VCaP (cell line): ENCODE results near the gene DDIT3.

Experiments used
- H3K27ac ChIP-seq: fragments of 450-650 bp; 2 replicates; pipeline ENCODE4 v1.5.1; 2017
- CTCF ChIP-seq: fragments of 450-650 bp; conservative IDR thresholded peaks from 2 replicates; pipeline ENCODE4 v1.5.1; 2017; ENCODE audit warnings: mild to moderate bottlenecking, moderate library complexity

The DDIT3 gene

DNA sequence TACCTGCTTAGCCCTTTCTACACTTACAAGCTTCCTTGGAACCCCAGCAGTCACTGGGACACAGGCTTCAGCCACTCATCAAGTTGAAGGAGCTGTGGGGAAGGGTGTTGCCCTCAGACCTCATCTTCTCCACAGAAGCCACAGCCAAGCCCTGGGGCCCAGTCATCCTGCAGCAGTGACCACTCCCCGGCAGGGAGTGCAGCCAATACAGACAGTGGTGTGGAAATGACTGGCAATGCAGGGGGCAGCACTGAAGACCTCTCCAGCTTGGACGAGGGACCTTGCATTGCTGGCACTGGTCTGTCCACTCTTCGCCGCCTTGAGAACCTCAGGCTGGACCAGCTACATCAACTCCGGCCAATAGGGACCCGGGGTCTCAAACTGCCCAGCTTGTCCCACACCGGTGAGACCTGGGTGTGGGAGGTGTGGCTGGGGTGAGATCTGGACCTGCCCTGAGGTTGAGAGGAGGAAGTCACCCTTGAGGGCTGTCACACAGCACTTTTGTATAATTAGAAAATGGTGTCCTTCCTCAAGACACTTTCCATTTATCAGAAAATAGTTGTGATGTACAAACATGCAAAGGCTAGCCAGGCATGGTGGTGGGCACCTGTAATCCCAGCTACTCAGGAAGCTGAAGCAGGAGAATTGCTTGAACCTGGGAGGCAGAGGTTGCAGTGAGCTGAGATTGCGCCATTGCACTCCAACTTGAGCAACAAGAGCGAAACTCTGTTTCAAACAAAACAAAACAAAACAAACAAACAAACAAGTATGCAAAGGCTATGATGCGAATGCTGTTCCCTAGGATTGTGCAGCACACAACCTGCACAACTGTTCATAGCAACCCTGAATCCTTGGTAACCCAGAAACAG is 50.8 kb downstream of the DDIT3 start:
- no peak for TF ChIP-seq CTCF
- no peak overlapping the region for H3K27ac ChIP-seq

DNA sequence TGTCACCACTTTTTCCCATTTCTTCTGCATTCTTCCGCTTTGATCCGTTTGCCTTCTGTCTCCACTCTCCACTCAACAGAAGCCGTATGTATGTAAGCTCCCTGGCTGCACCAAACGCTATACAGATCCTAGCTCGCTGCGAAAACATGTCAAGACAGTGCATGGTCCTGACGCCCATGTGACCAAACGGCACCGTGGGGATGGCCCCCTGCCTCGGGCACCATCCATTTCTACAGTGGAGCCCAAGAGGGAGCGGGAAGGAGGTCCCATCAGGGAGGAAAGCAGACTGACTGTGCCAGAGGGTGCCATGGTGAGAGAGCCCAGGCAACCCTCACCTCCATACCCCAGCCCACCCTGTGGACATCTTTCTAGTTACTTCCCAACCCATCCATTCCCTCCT is 52.4 kb downstream of the DDIT3 start:
- no peak for TF ChIP-seq CTCF
- H3K27ac ChIP-seq, result no peak overlapping the region

- no peak for TF ChIP-seq CTCF
Observed at GRCh38 chr12:57467212-57467874, 53.0 kb downstream of the DDIT3 start.

More at GRCh38 chr12:57467212-57467874, 53.0 kb downstream of the DDIT3 start:
- H3K27ac ChIP-seq, result no peak overlapping the region
